Stomach (tissue), 4 donors: ENCODE measurements around the gene STOML1.

Experiments
- CTCF ChIP-seq, 7 experiments: fragments of 450-650 bp in 4 of 7; fragments of 200-600 bp in 3 of 7; sonication (generic) in 3 of 7; IDR thresholded peaks; one replicate each; pipeline ENCODE4 v1.5.1; 2016 to 2019; ENCODE audit warnings: antibody characterized with exemption in 7 of 7, control low read depth in 2 of 7, mild to moderate bottlenecking in 1 of 7
- EP300 ChIP-seq: sonication (generic); formaldehyde crosslinking; IDR thresholded peaks from one replicate; pipeline ENCODE4 v1.6.1; 2017; ENCODE audit warnings: antibody characterized with exemption
- POLR2A ChIP-seq, 4 donors: fragments of 450-650 bp; IDR thresholded peaks; one replicate each; pipeline ENCODE4 v1.6.1; 2016; ENCODE audit warnings: antibody characterized with exemption in 4 of 4, control low read depth in 2 of 4, mild to moderate bottlenecking in 1 of 4, moderate library complexity in 1 of 4
- POLR2AphosphoS5 ChIP-seq, 3 donors: sonication (generic); formaldehyde crosslinking; IDR thresholded peaks; one replicate each; pipeline ENCODE4 v1.6.1; 2016; ENCODE audit warnings: antibody characterized with exemption in 3 of 3

DNA sequence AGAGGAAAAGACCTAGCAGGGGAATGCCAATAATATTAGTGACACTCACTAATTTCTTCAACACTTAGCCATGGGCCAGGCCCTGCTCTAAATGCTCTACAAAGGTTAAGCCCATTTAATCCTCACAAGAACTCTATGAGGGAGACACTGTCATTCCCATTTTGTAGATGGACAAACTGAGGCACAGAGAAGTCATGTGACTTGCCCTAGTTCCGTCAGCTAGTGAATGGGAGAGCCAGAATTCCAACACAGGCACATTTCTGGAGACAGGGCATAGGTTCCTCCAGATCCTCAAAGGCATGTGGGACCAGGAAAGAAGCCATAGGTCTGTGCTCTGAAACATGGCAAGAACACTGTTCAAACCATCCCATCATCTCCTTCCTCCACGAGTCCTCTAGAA lies 34.3 kb downstream of the STOML1 start:
- TF ChIP-seq POLR2A (IDR thresholded peaks at IDR 0.05) (no peak), CTCF (IDR thresholded peaks at IDR 0.05) (no peak), POLR2AphosphoS5 (IDR thresholded peaks at IDR 0.05) (no peak), EP300 (no peak)
